Parathyroid adenoma (tissue), 2 donors: ENCODE results near the gene SLC25A33.
"Not testable (repeated sequence)": the region's sequence is repeated elsewhere in the genome, so short reads cannot be mapped to it uniquely, and the experiment has no call there.

Experiments
- H2AFZ ChIP-seq: fragments of 300-600 bp; sonication (generic); one replicate; pipeline ENCODE4 v1.7.0; 2017; ENCODE audit warnings: antibody characterized with exemption, mild to moderate bottlenecking
- H3K27ac ChIP-seq: fragments of 300-600 bp; sonication (generic); one replicate; pipeline ENCODE4 v1.7.0; 2017
- H3K27me3 ChIP-seq: fragments of 300-600 bp; sonication (generic); one replicate; pipeline ENCODE4 v1.7.0; 2017; ENCODE audit warnings: low read length; ENCODE audit not compliant: control insufficient read depth, insufficient read depth
- H3K36me3 ChIP-seq: fragments of 300-600 bp; sonication (generic); one replicate; pipeline ENCODE4 v1.7.0; 2017; ENCODE audit warnings: low read length; ENCODE audit not compliant: control insufficient read depth, insufficient read depth
- H3K4me1 ChIP-seq: fragments of 300-600 bp; sonication (generic); one replicate; pipeline ENCODE4 v1.7.0; 2017; ENCODE audit warnings: control low read depth
- H3K4me2 ChIP-seq: fragments of 300-600 bp; sonication (generic); one replicate; pipeline ENCODE4 v1.7.0; 2017; ENCODE audit warnings: low read length
- H3K4me3 ChIP-seq: fragments of 300-600 bp; sonication (generic); one replicate; pipeline ENCODE4 v1.7.0; 2017; ENCODE audit warnings: low read depth, low read length
- H3K79me2 ChIP-seq: fragments of 300-600 bp; sonication (generic); one replicate; pipeline ENCODE4 v1.7.0; 2017; ENCODE audit warnings: control low read depth
- H3K9ac ChIP-seq: fragments of 300-600 bp; sonication (generic); one replicate; pipeline ENCODE4 v1.7.0; 2017; ENCODE audit warnings: mild to moderate bottlenecking
- H3K9me3 ChIP-seq: fragments of 300-600 bp; sonication (generic); one replicate; pipeline ENCODE4 v1.7.0; 2017; ENCODE audit warnings: low read length; ENCODE audit not compliant: control insufficient read depth
- CTCF ChIP-seq: fragments of 300-600 bp; sonication (generic); IDR thresholded peaks from one replicate; pipeline ENCODE4 v1.7.0; 2017; ENCODE audit warnings: antibody characterized with exemption, mild to moderate bottlenecking
- donor health status: primary hyperparathyroidism.

The SLC25A33 gene

DNA sequence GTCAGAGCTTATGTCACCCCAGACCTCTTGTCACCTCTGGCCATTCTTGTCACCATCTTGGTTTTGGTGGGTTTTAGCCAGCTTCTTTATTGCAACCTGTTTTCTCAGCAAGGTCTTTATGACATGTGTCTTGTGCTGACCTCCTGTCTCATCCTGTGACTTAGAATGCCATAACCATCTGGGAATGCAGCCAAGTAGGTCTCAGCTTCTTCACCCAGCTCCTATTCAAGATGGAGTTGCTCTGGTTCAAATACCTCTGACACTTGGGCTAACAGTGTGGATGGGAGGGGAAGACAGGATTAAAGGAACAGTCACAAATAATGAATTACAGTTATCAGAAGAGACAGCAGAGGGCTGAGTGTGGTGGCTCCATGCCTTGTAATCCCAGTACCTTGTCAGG, 81.8 kb downstream of the SLC25A33 start:
- Histone ChIP-seq H3K27me3 (no peaks in the 10 kb centered on the region), H3K27ac (no peak overlapping the region), H3K4me1 (no peaks in the 10 kb centered on the region), H3K9ac (no peak overlapping the region), H3K9me3 (no peaks in the 10 kb centered on the region), H3K79me2 (no peaks in the 10 kb centered on the region), H3K4me2 (no peak overlapping the region), H3K4me3 (no peak overlapping the region), H2AFZ (no peak overlapping the region), H3K36me3 (no peaks in the 10 kb centered on the region)
- no peak for TF ChIP-seq CTCF

DNA sequence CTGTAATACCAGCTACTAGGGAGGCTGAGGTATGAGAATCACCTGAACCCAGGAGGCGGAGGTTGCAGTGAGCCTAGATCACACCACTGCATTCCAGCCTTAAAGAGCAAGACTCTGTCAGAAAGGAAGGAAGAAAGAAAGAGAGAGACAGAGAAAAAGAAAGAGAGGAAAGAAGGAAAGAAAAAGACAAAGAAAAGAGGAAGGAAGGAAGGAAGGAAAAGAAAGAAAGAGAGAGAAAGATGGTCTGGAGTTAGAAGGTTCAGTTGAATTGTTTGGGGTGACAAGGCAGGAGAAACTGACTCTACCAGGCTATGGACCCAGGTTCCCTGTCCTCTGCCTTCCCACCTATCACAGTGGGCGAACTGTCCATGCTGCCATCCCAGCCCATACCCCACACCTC, 84.8 kb downstream of the SLC25A33 start:
- no peak overlapping the region for H3K4me2 ChIP-seq
- no peaks in the 10 kb centered on the region for H3K36me3 ChIP-seq
- H3K27me3 ChIP-seq, result no peaks in the 10 kb centered on the region
- H3K79me2 ChIP-seq, result no peaks in the 10 kb centered on the region
- H3K9me3 ChIP-seq, result no peaks in the 10 kb centered on the region
- H3K4me3 ChIP-seq, result no peak overlapping the region
- no peaks in the 10 kb centered on the region for H3K4me1 ChIP-seq
- TF ChIP-seq CTCF, result no peak
- no peak overlapping the region for H3K27ac ChIP-seq
- H2AFZ ChIP-seq, result no peak overlapping the region
- no peak overlapping the region for H3K9ac ChIP-seq

GRCh38 chr1:9625030-9625429, 85.8 kb downstream of the SLC25A33 start:
- H2AFZ ChIP-seq, H3K9me3 ChIP-seq, H3K4me3 ChIP-seq, H3K9ac ChIP-seq, H3K27me3 ChIP-seq, H3K79me2 ChIP-seq, H3K36me3 ChIP-seq, H3K4me1 ChIP-seq, H3K4me2 ChIP-seq, H3K27ac ChIP-seq: not testable (repeated sequence)

- Histone ChIP-seq H3K9ac (no peak overlapping the region), H3K36me3 (no peaks in the 10 kb centered on the region), H3K9me3 (no peaks in the 10 kb centered on the region), H3K4me2 (no peak overlapping the region), H2AFZ (no peak overlapping the region), H3K4me1 (no peaks in the 10 kb centered on the region), H3K27me3 (no peaks in the 10 kb centered on the region), H3K27ac (no peak overlapping the region), H3K79me2 (no peaks in the 10 kb centered on the region), H3K4me3 (no peak overlapping the region)
- TF ChIP-seq CTCF, result no peak
Observed at GRCh38 chr1:9626201-9626608, 86.9 kb downstream of the SLC25A33 start.

DNA sequence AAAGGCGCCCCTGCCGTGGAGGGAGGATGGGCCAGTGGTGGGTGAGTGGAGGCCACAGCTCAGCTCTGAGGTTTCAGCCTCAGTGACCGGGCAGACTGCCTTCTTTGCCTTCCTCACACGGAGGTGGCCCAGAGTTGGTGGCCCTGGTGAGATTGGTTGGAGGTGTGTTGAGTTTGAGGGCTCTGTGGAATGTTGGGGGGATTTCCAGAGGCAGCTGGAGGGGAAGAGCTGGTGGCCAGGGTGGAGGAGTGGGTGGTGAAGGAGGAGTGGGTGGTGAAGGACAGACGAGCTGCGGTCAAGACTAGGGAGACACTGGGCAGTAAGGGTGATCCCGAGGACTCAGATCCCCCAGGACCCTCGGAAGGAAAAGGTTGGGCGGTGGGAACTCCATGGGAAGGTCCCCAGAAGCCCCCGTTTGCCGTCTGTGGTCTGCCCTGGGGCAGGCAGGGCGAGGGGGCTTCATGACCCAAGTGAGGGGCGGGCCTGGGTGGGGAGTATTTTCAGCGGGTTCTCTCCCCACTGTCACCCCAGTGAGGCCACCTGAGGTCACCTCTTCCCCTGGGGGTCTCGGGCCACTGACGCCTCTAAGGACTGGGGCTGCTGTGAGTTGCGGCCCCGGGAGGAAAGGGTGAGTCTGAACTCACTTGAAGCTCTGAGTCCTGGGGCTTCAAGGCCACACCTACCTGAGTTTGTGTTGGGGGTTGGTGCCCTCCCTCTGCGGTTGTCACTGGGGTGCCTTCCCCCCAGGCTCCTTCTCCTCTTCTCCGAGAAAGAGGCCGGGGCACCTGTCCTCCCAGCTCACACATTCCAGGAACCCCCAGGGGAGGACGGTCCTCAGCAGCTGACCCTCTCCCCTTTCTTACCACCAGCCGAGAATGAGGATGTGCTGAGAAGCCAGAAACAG, 89.5 kb downstream of the SLC25A33 start:
- H3K4me2 ChIP-seq, result no peak overlapping the region
- no peaks in the 10 kb centered on the region for H3K9me3 ChIP-seq
- no peaks in the 10 kb centered on the region for H3K27me3 ChIP-seq
- no peak overlapping the region for H3K4me3 ChIP-seq
- TF ChIP-seq CTCF, result no peak
- H3K27ac ChIP-seq, result no peak overlapping the region
- H3K4me1 ChIP-seq, result no peaks in the 10 kb centered on the region
- no peaks in the 10 kb centered on the region for H3K36me3 ChIP-seq
- no peak overlapping the region for H3K9ac ChIP-seq
- H3K79me2 ChIP-seq, result no peaks in the 10 kb centered on the region
- no peak overlapping the region for H2AFZ ChIP-seq
